ENCODE measurements around the gene KDM6A. TPM values are rescaled to one million over a fixed set of nuclear protein-coding genes. Genes with fewer than 3 reads are reported as not detected.

Gene KDM6A
- total RNA-seq, 2 donors from 2014 or later, result 16.9 to 18.2 TPM

DNA sequence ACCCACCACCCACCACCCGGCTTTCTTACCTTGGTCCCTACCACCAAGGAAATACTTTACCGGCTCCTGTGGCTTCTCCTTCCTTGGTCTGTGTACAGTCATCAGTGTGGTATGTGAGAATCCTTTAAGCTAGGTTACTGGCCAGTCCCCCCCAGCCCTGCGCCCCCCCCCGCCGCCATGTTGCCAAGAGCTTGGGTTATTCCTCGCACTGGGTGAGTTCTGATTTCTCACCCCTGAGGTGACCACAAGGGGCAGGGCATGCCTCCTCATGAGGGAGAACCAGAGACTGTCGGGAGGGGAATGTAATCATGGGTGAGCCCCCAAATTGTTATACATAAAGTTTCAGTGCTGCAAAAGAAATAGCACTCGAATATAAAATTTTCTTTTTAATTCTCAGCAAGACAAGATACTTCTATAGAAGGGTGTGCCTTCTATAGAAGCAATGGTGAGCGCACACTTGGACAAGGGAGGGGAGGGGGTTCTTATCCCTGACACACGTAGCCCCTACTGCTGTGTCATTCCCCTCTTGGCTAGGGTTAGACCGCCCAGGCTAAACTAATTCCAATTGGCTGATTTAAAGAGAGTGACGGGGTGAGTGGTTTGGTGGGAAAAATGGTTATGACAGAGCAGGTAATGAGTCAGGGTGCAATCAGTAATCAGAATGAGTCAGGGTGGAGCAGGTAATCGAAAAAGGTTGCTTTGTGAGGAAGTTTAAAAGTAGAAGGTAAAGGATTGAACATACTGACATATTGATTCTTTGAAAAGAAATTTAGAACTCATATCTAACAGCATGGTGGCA lies 133.2 kb downstream of the KDM6A start:
- Histone ChIP-seq H3K27me3 (no peaks in the 10 kb centered on the region), H3K4me3 (no peak overlapping the region)

DNA sequence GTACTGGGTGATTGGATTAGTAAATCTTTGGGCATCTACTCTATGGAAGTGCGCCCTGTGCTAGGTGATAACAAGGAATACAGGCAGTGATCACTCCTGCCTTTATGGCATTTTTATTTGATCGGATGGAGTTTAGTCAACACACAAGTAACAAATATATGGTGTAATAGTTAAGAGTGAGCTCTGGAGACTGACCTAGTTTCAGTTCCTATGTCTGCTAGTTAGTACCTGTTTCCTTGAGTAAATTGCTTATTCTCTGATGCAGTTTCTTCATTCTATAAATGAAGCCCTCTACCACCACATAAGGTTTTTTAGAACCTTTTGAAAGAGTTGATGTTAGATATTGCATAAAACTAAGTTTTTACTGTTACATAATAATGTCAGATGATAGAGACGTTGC lies 134.6 kb downstream of the KDM6A start:
- DNase-seq (ENCODE audit: low spot score), result no peak
- TF ChIP-seq CTCF (IDR thresholded peaks at IDR 0.05), result no peak
- Histone ChIP-seq H3K27ac (no peak overlapping the region), H3K9me3 (peaks cover 0 to 6% of the 10 kb centered on the region in 2 donors), H3K4me3 (no peak overlapping the region), H3K4me1 (peaks cover 0 to 14% of the 10 kb centered on the region in 2 donors), H3K36me3 (no peaks in the 10 kb centered on the region), H3K27me3 (no peaks in the 10 kb centered on the region)

More for the DNA sequence above, 133.2 kb downstream of the KDM6A start:
- peaks cover 0 to 19% of the 10 kb centered on the region in 2 donors for H3K4me1 ChIP-seq
- no peak for DNase-seq (ENCODE audit: low spot score)
- peaks cover 0 to 6% of the 10 kb centered on the region in 2 donors for H3K9me3 ChIP-seq
- H3K36me3 ChIP-seq, result no peaks in the 10 kb centered on the region
- no peak for TF ChIP-seq CTCF (IDR thresholded peaks at IDR 0.05)
- H3K27ac ChIP-seq, result no peak overlapping the region

DNA sequence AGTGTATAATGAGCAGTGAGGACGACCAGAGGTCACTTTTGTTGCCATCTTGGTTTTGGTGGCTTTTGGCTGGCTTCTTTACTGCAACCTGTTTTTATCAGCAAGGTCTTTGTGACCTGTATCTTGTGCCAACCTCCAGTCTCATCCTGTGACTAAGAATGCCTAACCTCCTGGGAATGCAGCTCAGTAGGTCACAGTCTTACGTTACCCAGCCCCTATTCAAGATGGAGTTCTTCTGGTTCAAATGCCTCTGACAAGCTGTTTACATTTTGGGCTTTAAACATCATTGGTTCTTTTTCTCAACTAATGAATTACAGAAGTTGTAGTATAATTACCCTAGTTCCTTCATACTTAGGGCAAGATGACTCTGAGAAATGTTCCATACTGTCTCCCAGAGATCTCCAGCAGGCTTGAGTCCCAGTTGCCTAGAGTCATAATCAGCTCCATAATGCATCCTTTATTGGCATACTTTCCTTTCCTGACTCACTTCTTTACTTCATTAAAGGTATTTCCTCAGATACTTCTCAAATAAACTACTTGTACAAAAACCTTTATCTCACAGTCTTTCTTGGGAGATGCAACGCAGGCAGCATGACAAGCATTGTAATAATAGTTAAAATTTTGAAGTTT lies 136.5 kb downstream of the KDM6A start:
- Histone ChIP-seq H3K27me3 (no peaks in the 10 kb centered on the region), H3K4me3 (no peak overlapping the region), H3K4me1 (peaks cover 0 to 14% of the 10 kb centered on the region in 2 donors), H3K27ac (no peak overlapping the region), H3K36me3 (no peaks in the 10 kb centered on the region), H3K9me3 (peaks cover 0 to 6% of the 10 kb centered on the region in 2 donors)
- DNase-seq (ENCODE audit: low spot score), result no peak
- no peak for TF ChIP-seq CTCF (IDR thresholded peaks at IDR 0.05)

DNA sequence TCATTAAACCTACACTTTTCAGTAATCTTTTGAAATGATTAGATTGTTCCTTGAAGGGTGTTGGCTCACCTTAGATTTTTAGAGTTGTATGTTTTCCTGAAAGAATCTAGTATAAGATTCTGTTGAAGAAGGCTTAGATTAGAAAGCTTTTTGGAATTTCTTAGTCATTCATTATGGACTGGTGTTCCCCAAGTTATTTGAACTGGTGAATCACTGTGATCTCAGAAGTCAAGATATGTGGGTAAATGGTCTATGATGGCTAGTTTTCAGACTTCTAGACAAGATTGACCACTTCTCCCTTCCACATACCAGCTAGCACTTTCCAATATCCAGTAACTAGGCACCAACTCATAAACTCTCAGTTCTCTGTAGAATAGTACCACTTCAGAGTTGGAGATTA lies 138.1 kb downstream of the KDM6A start:
- H3K9me3 ChIP-seq, result peaks cover 0 to 4% of the 10 kb centered on the region in 2 donors
- H3K36me3 ChIP-seq, result no peaks in the 10 kb centered on the region
- H3K27ac ChIP-seq, result no peak overlapping the region
- H3K27me3 ChIP-seq, result no peaks in the 10 kb centered on the region
- no peak for DNase-seq (ENCODE audit: low spot score)
- H3K4me1 ChIP-seq, result peaks cover 0 to 14% of the 10 kb centered on the region in 2 donors
- no peak overlapping the region for H3K4me3 ChIP-seq
- no peak for TF ChIP-seq CTCF (IDR thresholded peaks at IDR 0.05)

DNA sequence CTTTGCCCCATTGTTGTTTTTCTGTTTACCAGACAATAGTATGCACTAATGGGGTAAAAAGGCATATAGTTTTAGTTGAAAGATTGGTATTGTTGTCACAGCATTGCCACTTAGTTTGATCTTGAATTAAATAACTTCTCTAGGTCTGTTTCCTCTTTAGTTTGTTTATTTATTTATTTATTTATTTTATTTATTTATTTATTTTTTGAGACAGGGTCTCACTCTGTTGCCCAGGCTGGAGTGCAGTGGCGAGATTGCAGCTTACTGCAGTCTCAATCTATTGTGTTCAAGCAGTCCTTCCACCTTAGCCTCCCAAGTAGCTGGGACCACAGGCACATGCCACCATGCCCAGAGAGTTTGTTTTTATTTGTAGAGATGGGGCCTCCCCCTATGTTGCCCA lies 138.6 kb downstream of the KDM6A start:
- peaks cover 0 to 14% of the 10 kb centered on the region in 2 donors for H3K4me1 ChIP-seq
- no peak for TF ChIP-seq CTCF (IDR thresholded peaks at IDR 0.05)
- DNase-seq (ENCODE audit: low spot score), result no peak

More for the DNA sequence above, 138.6 kb downstream of the KDM6A start:
- no peaks in the 10 kb centered on the region for H3K27me3 ChIP-seq
- H3K9me3 ChIP-seq, result no peaks in the 10 kb centered on the region
- no peaks in the 10 kb centered on the region for H3K36me3 ChIP-seq
- H3K4me3 ChIP-seq, result no peak overlapping the region
- no peak overlapping the region for H3K27ac ChIP-seq
